ENCODE measurements around the gene CCAR1. TPM values are rescaled to one million over a fixed set of nuclear protein-coding genes. Genes with fewer than 3 reads are reported as not detected.

CCAR1 gene
- polyA plus RNA-seq, 1 experiment: 69.9 TPM

GRCh38 chr10:68742397-68742796 lies 21.4 kb downstream of the CCAR1 start:
- CTCF ChIA-PET: no interaction called here
- DNase-seq (ENCODE audit: low read depth, low spot score): no peak
- Histone ChIP-seq H3K27me3 (ENCODE audit: control insufficient read depth, insufficient read depth, low read length) (no peaks in the 10 kb centered on the region), H3K9me3 (ENCODE audit: control insufficient read depth, insufficient read depth, low read length) (no peaks in the 10 kb centered on the region), H3K4me3 (ENCODE audit: low read depth, low read length) (no peak overlapping the region), H3K27ac (ENCODE audit: low read depth, low read length) (no peak overlapping the region)
- POLR2A ChIA-PET: no interaction called here
- no peak for TF ChIP-seq CTCF (IDR thresholded peaks at IDR 0.05; ENCODE audit: low read depth, low read length)

GRCh38 chr10:68752711-68753350 lies 31.8 kb downstream of the CCAR1 start:
- POLR2A ChIA-PET: no interaction called here
- Histone ChIP-seq H3K27me3 (ENCODE audit: control insufficient read depth, insufficient read depth, low read length) (no peaks in the 10 kb centered on the region), H3K27ac (ENCODE audit: low read depth, low read length) (no peak overlapping the region), H3K9me3 (ENCODE audit: control insufficient read depth, insufficient read depth, low read length) (no peaks in the 10 kb centered on the region), H3K4me3 (ENCODE audit: low read depth, low read length) (no peak overlapping the region)
- no peak for DNase-seq (ENCODE audit: low read depth, low spot score)
- CTCF ChIA-PET: interaction anchor here (1.2 kb wide), 1 partner anchor 145 kb away, joined by 4 read pairs; no protein-coding TSS in a partner anchor
- no peak for TF ChIP-seq CTCF (IDR thresholded peaks at IDR 0.05; ENCODE audit: low read depth, low read length)

GRCh38 chr10:68756246-68756645 lies 35.2 kb downstream of the CCAR1 start:
- Histone ChIP-seq H3K4me3 (ENCODE audit: low read depth, low read length) (no peak overlapping the region), H3K27ac (ENCODE audit: low read depth, low read length) (no peak overlapping the region), H3K27me3 (ENCODE audit: control insufficient read depth, insufficient read depth, low read length) (no peaks in the 10 kb centered on the region), H3K9me3 (ENCODE audit: control insufficient read depth, insufficient read depth, low read length) (no peaks in the 10 kb centered on the region)
- POLR2A ChIA-PET: no interaction called here
- DNase-seq (ENCODE audit: low read depth, low spot score): no peak
- no peak for TF ChIP-seq CTCF (IDR thresholded peaks at IDR 0.05; ENCODE audit: low read depth, low read length)
- CTCF ChIA-PET: no interaction called here

GRCh38 chr10:68756766-68757165 lies 35.7 kb downstream of the CCAR1 start:
- POLR2A ChIA-PET: no interaction called here
- TF ChIP-seq CTCF (IDR thresholded peaks at IDR 0.05; ENCODE audit: low read depth, low read length): no peak
- H3K4me3 ChIP-seq (ENCODE audit: low read depth, low read length): no peak overlapping the region
- DNase-seq (ENCODE audit: low read depth, low spot score): no peak
- no peaks in the 10 kb centered on the region for H3K9me3 ChIP-seq (ENCODE audit: control insufficient read depth, insufficient read depth, low read length)
- CTCF ChIA-PET: no interaction called here
- no peak overlapping the region for H3K27ac ChIP-seq (ENCODE audit: low read depth, low read length)
- no peaks in the 10 kb centered on the region for H3K27me3 ChIP-seq (ENCODE audit: control insufficient read depth, insufficient read depth, low read length)

GRCh38 chr10:68759223-68759863 lies 38.3 kb downstream of the CCAR1 start:
- Histone ChIP-seq H3K4me3 (ENCODE audit: low read depth, low read length) (no peak overlapping the region), H3K27ac (ENCODE audit: low read depth, low read length) (no peak overlapping the region), H3K9me3 (ENCODE audit: control insufficient read depth, insufficient read depth, low read length) (no peaks in the 10 kb centered on the region), H3K27me3 (ENCODE audit: control insufficient read depth, insufficient read depth, low read length) (no peaks in the 10 kb centered on the region)
- ChIA-PET CTCF (interaction anchor here (1.7 kb wide), 1 partner anchor 138 kb away, joined by 7 read pairs; no protein-coding TSS in a partner anchor), POLR2A (interaction anchor here (0.6 kb wide), 1 partner anchor 152 kb away, joined by 3 read pairs; no protein-coding TSS in a partner anchor)
- TF ChIP-seq CTCF (IDR thresholded peaks at IDR 0.05; ENCODE audit: low read depth, low read length): no peak
- DNase-seq (ENCODE audit: low read depth, low spot score): no peak

Data from AG04450 (cell line).